HepG2 (cell line): ENCODE measurements around the gene RASSF6. TPM values are rescaled to one million over a fixed set of nuclear protein-coding genes. Genes with fewer than 3 reads are reported as not detected.
A peak's percentile ranks its signal among the peaks of the same experiment; 100 is the strongest.

ENCODE experiments used
- AGO2 ChIP-seq: fragments of 200-400 bp; formaldehyde crosslinking; optimal IDR thresholded peaks from 2 replicates; pipeline ENCODE3; 2017; ENCODE audit warnings: mild to moderate bottlenecking, low read depth, low read length, moderate library complexity
- ARNT2 ChIP-seq: sonication (generic); formaldehyde crosslinking; IDR thresholded peaks from 2 replicates; pipeline ENCODE4 v1.8.0; 2022; ENCODE audit warnings: mild to moderate bottlenecking, low read depth, missing genetic modification reagents, moderate library complexity
- CAMTA2 ChIP-seq: sonication (generic); formaldehyde crosslinking; IDR thresholded peaks from 2 replicates; pipeline ENCODE4 v1.4.0; 2020; ENCODE audit warnings: mild to moderate bottlenecking, missing genetic modification reagents, borderline replicate concordance
- HCFC1 ChIP-seq: fragments of 150-350 bp; IDR thresholded peaks from 2 replicates; pipeline ENCODE4 v1.6.1; 2014; ENCODE audit warnings: low read depth, low read length
- TBL1XR1 ChIP-seq: fragments of 150-350 bp; IDR thresholded peaks from 2 replicates; pipeline ENCODE4 v1.6.1; 2014; ENCODE audit warnings: borderline replicate concordance, low read length; ENCODE audit not compliant: partially characterized antibody
- TSC22D2 ChIP-seq: sonication (generic); formaldehyde crosslinking; IDR thresholded peaks from 2 replicates; pipeline ENCODE4 v1.5.1; 2020; ENCODE audit warnings: missing genetic modification reagents, mild to moderate bottlenecking, borderline replicate concordance
- ZNF234 ChIP-seq: sonication (generic); formaldehyde crosslinking; conservative IDR thresholded peaks from 2 replicates; pipeline ENCODE4 v1.5.1; 2020; ENCODE audit warnings: mild to moderate bottlenecking, missing genetic modification reagents
- ZNF331 ChIP-seq: sonication (generic); formaldehyde crosslinking; IDR thresholded peaks from 2 replicates; pipeline ENCODE4 v1.4.0; 2020; ENCODE audit warnings: missing genetic modification reagents
- ZNF550 ChIP-seq: sonication (generic); formaldehyde crosslinking; IDR thresholded peaks from 2 replicates; pipeline ENCODE4 v1.4.0; 2020; ENCODE audit warnings: mild to moderate bottlenecking, missing genetic modification reagents, borderline replicate concordance
- ZNF629 ChIP-seq: sonication (generic); formaldehyde crosslinking; conservative IDR thresholded peaks from 2 replicates; pipeline ENCODE4 v1.5.0; 2020; ENCODE audit warnings: missing genetic modification reagents
- ZNF746 ChIP-seq: sonication (generic); formaldehyde crosslinking; IDR thresholded peaks from 2 replicates; pipeline ENCODE4 v1.8.0; 2022; ENCODE audit warnings: mild to moderate bottlenecking, missing genetic modification reagents
- ZNF768 ChIP-seq: sonication (generic); formaldehyde crosslinking; IDR thresholded peaks from 2 replicates; pipeline ENCODE4 v1.4.0; 2020; ENCODE audit warnings: missing genetic modification reagents
- polyA plus RNA-seq, 8 experiments: library from polyadenylated mRNA; depleted of rRNA in 3 of 8; stranded (reverse) in 7 of 8; unstranded in 1 of 8; fragments of >200 nt; fragmentation: Illumina TruSeq in 4 of 8; extraction: Trizol in 4 of 8; gene quantifications; 2 replicates each; pipeline versions ENCODE4 v1.2.1 to v1.2.3, GENCODE V29; 2011 to 2016; ENCODE audit warnings: low read depth in 4 of 8, missing spikeins in 1 of 8, mixed read lengths in 1 of 8; ENCODE audit not compliant: insufficient read depth in 1 of 8
- total RNA-seq, 5 experiments: library from RNA; depleted of rRNA; stranded (reverse); fragments of >200 nt; fragmentation: Illumina TruSeq; extraction: Trizol; gene quantifications; 2 replicates each; pipeline ENCODE4 v1.2.3, GENCODE V29; 2016; ENCODE audit warnings: low read depth in 1 of 5
- TF ChIP-seq, protein P1 (sequence below): IDR thresholded peaks from 2 replicates; pipeline ENCODE4 v1.4.0; 2020; ENCODE audit warnings: mild to moderate bottlenecking, missing genetic modification reagents
- TF ChIP-seq, protein P2 (sequence below): sonication (generic); formaldehyde crosslinking; IDR thresholded peaks from 2 replicates; pipeline ENCODE4 v1.8.0; 2022; ENCODE audit warnings: mild to moderate bottlenecking, missing genetic modification reagents
- TF ChIP-seq, protein P3 (sequence below): sonication (generic); formaldehyde crosslinking; IDR thresholded peaks from 2 replicates; pipeline ENCODE4 v1.5.0; 2020; ENCODE audit warnings: mild to moderate bottlenecking, missing genetic modification reagents, moderate library complexity
- TF ChIP-seq, protein P4 (sequence below): sonication (generic); formaldehyde crosslinking; IDR thresholded peaks from 2 replicates; pipeline ENCODE4 v1.4.0; 2020; ENCODE audit warnings: mild to moderate bottlenecking, missing genetic modification reagents

The RASSF6 gene
- total and polyA plus RNA-seq, 2 of the 13 experiments (the other 11 are each of a cell fraction or from before 2014, with no cell fraction given), result 0.03 to 0.11 TPM

DNA sequence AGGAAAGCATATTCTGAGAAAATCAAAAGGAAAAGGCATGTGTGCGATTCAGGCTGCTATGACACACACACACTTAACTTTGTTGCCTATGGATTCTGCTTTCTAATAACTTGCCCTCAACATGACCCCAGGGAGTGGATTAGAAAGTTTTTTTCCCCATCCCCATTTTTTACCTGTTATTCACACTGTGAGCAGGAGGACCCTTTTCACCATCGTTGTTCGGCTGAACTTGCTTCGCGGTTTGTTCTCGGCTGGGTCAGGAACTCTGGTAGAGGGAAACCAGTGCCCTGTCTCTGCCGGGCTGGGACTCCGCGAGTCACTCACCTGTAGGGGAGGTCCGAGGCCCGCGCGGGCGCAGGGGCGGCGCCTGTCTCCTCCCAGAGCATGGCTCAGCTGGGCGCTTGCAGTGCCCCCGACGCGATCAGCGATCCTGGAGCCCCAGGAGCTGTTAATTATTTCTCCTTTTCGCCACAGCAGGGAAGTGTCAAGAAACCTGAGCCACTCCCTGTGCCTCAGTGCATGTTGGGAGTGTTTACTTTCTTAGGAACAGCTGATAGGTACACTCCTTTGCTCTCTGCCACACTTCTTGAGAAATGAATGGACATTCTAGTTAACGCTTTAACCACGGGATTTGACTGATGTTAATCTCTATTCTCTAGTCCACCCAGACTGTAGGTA, at the start of gene RASSF6 (continued):
- TF ChIP-seq ARNT2 (CRISPR knock-in tag) (no peak), TSC22D2 (no peak), ZNF331 (peak; percentile 85; the same call in 1 of the 2 replicates), CAMTA2 (CRISPR knock-in tag) (no peak), ZNF550 (CRISPR knock-in tag) (no peak), ZNF746 (no peak), ZNF768 (CRISPR knock-in tag) (peak; percentile 19; the same call in 1 of the 2 replicates), ZNF234 (CRISPR knock-in tag) (no peak), TBL1XR1 (peak; percentile 86), ZNF629 (CRISPR knock-in tag) (no peak), AGO2 (no peak), HCFC1 (no peak)
- TF ChIP-seq, protein P1, sequence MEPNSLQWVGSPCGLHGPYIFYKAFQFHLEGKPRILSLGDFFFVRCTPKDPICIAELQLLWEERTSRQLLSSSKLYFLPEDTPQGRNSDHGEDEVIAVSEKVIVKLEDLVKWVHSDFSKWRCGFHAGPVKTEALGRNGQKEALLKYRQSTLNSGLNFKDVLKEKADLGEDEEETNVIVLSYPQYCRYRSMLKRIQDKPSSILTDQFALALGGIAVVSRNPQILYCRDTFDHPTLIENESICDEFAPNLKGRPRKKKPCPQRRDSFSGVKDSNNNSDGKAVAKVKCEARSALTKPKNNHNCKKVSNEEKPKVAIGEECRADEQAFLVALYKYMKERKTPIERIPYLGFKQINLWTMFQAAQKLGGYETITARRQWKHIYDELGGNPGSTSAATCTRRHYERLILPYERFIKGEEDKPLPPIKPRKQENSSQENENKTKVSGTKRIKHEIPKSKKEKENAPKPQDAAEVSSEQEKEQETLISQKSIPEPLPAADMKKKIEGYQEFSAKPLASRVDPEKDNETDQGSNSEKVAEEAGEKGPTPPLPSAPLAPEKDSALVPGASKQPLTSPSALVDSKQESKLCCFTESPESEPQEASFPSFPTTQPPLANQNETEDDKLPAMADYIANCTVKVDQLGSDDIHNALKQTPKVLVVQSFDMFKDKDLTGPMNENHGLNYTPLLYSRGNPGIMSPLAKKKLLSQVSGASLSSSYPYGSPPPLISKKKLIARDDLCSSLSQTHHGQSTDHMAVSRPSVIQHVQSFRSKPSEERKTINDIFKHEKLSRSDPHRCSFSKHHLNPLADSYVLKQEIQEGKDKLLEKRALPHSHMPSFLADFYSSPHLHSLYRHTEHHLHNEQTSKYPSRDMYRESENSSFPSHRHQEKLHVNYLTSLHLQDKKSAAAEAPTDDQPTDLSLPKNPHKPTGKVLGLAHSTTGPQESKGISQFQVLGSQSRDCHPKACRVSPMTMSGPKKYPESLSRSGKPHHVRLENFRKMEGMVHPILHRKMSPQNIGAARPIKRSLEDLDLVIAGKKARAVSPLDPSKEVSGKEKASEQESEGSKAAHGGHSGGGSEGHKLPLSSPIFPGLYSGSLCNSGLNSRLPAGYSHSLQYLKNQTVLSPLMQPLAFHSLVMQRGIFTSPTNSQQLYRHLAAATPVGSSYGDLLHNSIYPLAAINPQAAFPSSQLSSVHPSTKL, result peak; percentile 14; the same call in 1 of the 2 replicates
- TF ChIP-seq, protein P2, sequence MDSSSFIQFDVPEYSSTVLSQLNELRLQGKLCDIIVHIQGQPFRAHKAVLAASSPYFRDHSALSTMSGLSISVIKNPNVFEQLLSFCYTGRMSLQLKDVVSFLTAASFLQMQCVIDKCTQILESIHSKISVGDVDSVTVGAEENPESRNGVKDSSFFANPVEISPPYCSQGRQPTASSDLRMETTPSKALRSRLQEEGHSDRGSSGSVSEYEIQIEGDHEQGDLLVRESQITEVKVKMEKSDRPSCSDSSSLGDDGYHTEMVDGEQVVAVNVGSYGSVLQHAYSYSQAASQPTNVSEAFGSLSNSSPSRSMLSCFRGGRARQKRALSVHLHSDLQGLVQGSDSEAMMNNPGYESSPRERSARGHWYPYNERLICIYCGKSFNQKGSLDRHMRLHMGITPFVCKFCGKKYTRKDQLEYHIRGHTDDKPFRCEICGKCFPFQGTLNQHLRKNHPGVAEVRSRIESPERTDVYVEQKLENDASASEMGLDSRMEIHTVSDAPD, result no peak
- TF ChIP-seq, protein P3, sequence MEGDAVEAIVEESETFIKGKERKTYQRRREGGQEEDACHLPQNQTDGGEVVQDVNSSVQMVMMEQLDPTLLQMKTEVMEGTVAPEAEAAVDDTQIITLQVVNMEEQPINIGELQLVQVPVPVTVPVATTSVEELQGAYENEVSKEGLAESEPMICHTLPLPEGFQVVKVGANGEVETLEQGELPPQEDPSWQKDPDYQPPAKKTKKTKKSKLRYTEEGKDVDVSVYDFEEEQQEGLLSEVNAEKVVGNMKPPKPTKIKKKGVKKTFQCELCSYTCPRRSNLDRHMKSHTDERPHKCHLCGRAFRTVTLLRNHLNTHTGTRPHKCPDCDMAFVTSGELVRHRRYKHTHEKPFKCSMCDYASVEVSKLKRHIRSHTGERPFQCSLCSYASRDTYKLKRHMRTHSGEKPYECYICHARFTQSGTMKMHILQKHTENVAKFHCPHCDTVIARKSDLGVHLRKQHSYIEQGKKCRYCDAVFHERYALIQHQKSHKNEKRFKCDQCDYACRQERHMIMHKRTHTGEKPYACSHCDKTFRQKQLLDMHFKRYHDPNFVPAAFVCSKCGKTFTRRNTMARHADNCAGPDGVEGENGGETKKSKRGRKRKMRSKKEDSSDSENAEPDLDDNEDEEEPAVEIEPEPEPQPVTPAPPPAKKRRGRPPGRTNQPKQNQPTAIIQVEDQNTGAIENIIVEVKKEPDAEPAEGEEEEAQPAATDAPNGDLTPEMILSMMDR, result peak; percentile 32
- TF ChIP-seq, protein P4, sequence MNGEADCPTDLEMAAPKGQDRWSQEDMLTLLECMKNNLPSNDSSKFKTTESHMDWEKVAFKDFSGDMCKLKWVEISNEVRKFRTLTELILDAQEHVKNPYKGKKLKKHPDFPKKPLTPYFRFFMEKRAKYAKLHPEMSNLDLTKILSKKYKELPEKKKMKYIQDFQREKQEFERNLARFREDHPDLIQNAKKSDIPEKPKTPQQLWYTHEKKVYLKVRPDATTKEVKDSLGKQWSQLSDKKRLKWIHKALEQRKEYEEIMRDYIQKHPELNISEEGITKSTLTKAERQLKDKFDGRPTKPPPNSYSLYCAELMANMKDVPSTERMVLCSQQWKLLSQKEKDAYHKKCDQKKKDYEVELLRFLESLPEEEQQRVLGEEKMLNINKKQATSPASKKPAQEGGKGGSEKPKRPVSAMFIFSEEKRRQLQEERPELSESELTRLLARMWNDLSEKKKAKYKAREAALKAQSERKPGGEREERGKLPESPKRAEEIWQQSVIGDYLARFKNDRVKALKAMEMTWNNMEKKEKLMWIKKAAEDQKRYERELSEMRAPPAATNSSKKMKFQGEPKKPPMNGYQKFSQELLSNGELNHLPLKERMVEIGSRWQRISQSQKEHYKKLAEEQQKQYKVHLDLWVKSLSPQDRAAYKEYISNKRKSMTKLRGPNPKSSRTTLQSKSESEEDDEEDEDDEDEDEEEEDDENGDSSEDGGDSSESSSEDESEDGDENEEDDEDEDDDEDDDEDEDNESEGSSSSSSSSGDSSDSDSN (CRISPR knock-in tag), result 0 out of 2 replicates have a peak, but pooled peaks have one; percentile 24
